ENCODE results near the gene WASF2.
A peak's percentile ranks its signal among the peaks of the same experiment; 100 is the strongest.

The WASF2 gene

DNA sequence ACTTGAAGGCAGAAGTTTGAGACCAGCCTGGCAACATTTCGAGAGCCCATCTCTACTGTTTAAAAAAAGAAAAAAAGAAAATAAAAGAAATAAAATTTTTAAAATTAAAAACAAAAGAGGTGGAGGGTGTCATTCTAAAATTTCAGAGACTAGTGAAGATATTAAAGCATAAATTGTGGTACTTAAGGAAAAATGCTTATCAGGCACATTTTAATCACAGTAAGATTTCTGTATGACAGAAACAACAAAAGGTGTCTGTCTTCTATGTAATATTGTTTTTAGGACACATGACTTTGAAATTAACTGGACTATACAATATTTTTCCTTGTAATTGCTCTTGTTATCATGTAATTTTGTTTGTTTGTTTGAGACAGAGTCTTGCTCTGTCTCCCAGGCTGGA, 4.6 kb downstream of the WASF2 start:
- H3K4me2 ChIP-seq (ENCODE audit: low read depth, low read length, poor library complexity, severe bottlenecking) = peak overlapping the region; percentile 42
- H3K9me3 ChIP-seq (ENCODE audit: insufficient read depth, low read length) = no peaks in the 10 kb centered on the region
- H3K27me3 ChIP-seq (ENCODE audit: low read length) = no peaks in the 10 kb centered on the region
- peaks cover 84% of the 10 kb centered on the region for H3K79me2 ChIP-seq (ENCODE audit: insufficient read depth, low read length)
- H3K4me3 ChIP-seq (ENCODE audit: insufficient read depth, low read length, poor library complexity, severe bottlenecking) = no peak overlapping the region
- no peaks in the 10 kb centered on the region for H3K9me2 ChIP-seq (replicated peaks; ENCODE audit: insufficient read depth, low read length)
- H4K20me1 ChIP-seq (ENCODE audit: low read depth, low read length) = no peaks in the 10 kb centered on the region
- H3F3A ChIP-seq (ENCODE audit: insufficient read depth) = peaks cover 55% of the 10 kb centered on the region
- H3K9ac ChIP-seq (ENCODE audit: low read length) = no peak overlapping the region
- H3K27ac ChIP-seq (ENCODE audit: low read depth, low read length) = peak overlapping the region; percentile 93
- no peaks in the 10 kb centered on the region for H3K36me3 ChIP-seq (ENCODE audit: low read length)
- no peak overlapping the region for H2AFZ ChIP-seq (ENCODE audit: low read depth, low read length, severe bottlenecking)
- TF ChIP-seq EZH2phosphoT487 (conservative IDR thresholded peaks at IDR 0.05; ENCODE audit: low read length) = no peak
- TF ChIP-seq, protein P1, sequence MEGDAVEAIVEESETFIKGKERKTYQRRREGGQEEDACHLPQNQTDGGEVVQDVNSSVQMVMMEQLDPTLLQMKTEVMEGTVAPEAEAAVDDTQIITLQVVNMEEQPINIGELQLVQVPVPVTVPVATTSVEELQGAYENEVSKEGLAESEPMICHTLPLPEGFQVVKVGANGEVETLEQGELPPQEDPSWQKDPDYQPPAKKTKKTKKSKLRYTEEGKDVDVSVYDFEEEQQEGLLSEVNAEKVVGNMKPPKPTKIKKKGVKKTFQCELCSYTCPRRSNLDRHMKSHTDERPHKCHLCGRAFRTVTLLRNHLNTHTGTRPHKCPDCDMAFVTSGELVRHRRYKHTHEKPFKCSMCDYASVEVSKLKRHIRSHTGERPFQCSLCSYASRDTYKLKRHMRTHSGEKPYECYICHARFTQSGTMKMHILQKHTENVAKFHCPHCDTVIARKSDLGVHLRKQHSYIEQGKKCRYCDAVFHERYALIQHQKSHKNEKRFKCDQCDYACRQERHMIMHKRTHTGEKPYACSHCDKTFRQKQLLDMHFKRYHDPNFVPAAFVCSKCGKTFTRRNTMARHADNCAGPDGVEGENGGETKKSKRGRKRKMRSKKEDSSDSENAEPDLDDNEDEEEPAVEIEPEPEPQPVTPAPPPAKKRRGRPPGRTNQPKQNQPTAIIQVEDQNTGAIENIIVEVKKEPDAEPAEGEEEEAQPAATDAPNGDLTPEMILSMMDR (IDR thresholded peaks at IDR 0.05; ENCODE audit: insufficient read depth, low read length, poor library complexity, severe bottlenecking) = no peak

DNA sequence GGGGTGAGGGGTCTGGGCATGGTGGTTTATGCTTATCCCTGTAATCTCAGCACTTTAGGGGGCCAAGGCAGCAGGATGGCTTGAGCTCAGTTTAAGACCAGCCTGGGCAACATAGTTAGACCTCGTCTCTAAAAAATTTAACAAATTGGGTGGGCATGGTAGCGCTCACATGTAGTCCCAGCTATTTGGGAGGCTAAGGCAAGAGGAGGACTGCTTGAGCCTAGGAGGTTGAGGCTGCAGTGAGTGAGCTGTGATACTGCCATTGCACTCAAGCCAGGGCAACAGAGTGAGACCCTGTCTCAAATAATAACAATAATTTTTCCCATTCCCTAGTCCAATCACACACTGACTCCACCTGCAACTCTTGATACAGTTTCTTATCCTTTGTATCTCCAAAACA, 6.3 kb downstream of the WASF2 start:
- H3F3A ChIP-seq (ENCODE audit: insufficient read depth) = peaks cover 52% of the 10 kb centered on the region
- H3K9me2 ChIP-seq (replicated peaks; ENCODE audit: insufficient read depth, low read length) = no peaks in the 10 kb centered on the region
- H3K4me3 ChIP-seq (ENCODE audit: insufficient read depth, low read length, poor library complexity, severe bottlenecking) = no peak overlapping the region
- H3K27ac ChIP-seq (ENCODE audit: low read depth, low read length) = peak overlapping the region; percentile 93
- peaks cover 88% of the 10 kb centered on the region for H3K79me2 ChIP-seq (ENCODE audit: insufficient read depth, low read length)
- peak overlapping the region; percentile 28 for H3K9ac ChIP-seq (ENCODE audit: low read length)
- peak overlapping the region; percentile 58 for H3K4me2 ChIP-seq (ENCODE audit: low read depth, low read length, poor library complexity, severe bottlenecking)
- H3K27me3 ChIP-seq (ENCODE audit: low read length) = no peaks in the 10 kb centered on the region
- H3K9me3 ChIP-seq (ENCODE audit: insufficient read depth, low read length) = no peaks in the 10 kb centered on the region
- H2AFZ ChIP-seq (ENCODE audit: low read depth, low read length, severe bottlenecking) = no peak overlapping the region
- 0 out of 2 replicates have a peak, but pooled peaks cover 2% of the 10 kb centered on the region for H3K36me3 ChIP-seq (ENCODE audit: low read length)
- H4K20me1 ChIP-seq (ENCODE audit: low read depth, low read length) = no peaks in the 10 kb centered on the region
- TF ChIP-seq EZH2phosphoT487 (conservative IDR thresholded peaks at IDR 0.05; ENCODE audit: low read length) = no peak
- TF ChIP-seq, protein P1 (IDR thresholded peaks at IDR 0.05; ENCODE audit: insufficient read depth, low read length, poor library complexity, severe bottlenecking) = no peak

DNA sequence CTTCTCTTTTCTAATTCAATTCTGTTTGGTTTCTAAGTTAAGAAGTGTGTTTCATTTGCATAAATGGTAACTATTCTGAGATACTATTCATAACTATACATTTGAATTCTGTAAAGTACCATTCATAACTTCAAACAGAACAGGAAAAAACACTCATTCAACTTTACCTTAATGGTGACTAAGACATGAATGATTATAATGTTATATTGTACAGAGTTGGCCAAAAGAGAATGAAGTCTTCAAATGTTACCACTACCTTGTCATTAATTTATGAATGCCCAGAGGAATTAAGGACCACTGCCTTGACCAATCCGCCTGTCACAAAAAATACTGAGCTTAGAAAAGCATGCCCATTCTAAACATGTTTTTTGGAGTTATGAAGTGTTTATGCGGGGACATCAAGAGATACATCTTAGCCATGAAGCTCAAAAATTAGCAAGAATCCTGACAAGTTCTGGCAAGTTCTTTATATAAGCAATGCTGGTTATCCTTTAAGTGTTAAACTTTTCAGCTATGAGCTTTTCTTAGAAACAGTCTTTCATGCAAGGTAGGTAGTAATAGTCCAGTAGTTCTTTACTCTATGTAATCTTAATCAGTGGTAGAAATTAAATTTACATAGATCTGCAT, 7.9 kb downstream of the WASF2 start:
- H3K9ac ChIP-seq (ENCODE audit: low read length) = peak overlapping the region; percentile 28

More for the DNA sequence above, 7.9 kb downstream of the WASF2 start:
- Histone ChIP-seq H3K36me3 (ENCODE audit: low read length) (0 out of 2 replicates have a peak, but pooled peaks cover 2% of the 10 kb centered on the region), H4K20me1 (ENCODE audit: low read depth, low read length) (no peaks in the 10 kb centered on the region), H3K4me2 (ENCODE audit: low read depth, low read length, poor library complexity, severe bottlenecking) (peak overlapping the region; percentile 58), H3K9me2 (replicated peaks; ENCODE audit: insufficient read depth, low read length) (no peaks in the 10 kb centered on the region), H3K9me3 (ENCODE audit: insufficient read depth, low read length) (no peaks in the 10 kb centered on the region), H3K27me3 (ENCODE audit: low read length) (no peaks in the 10 kb centered on the region), H3K79me2 (ENCODE audit: insufficient read depth, low read length) (peaks cover 88% of the 10 kb centered on the region), H2AFZ (ENCODE audit: low read depth, low read length, severe bottlenecking) (no peak overlapping the region), H3K27ac (ENCODE audit: low read depth, low read length) (peak overlapping the region; percentile 93), H3F3A (ENCODE audit: insufficient read depth) (peaks cover 53% of the 10 kb centered on the region), H3K4me3 (ENCODE audit: insufficient read depth, low read length, poor library complexity, severe bottlenecking) (peak overlapping the region; percentile 32)
- TF ChIP-seq EZH2phosphoT487 (conservative IDR thresholded peaks at IDR 0.05; ENCODE audit: low read length) = no peak
- TF ChIP-seq, protein P1 (IDR thresholded peaks at IDR 0.05; ENCODE audit: insufficient read depth, low read length, poor library complexity, severe bottlenecking) = no peak

Data from SU-DHL-6 (cell line).